Panc1 (cell line): ENCODE measurements around the gene PEX6. TPM values are rescaled to one million over a fixed set of nuclear protein-coding genes. Genes with fewer than 3 reads are reported as not detected.
A peak's percentile ranks its signal among the peaks of the same experiment; 100 is the strongest.

Source experiments
- ATAC-seq: fragments of 200-7000 bp; cut with Tn5 transposase; 2 replicates; pipeline ENCODE4 v1.9.1; 2020; ENCODE audit warnings: mild to moderate bottlenecking, moderate library complexity
- BruUV-seq: library from RNA; stranded (reverse); fragments of 400-500 nt; replicated peaks from 2 replicates; lab custom pipeline; 2021; lab: Mats Ljungman, UMichigan
- CTCF ChIA-PET: fragments of 300-600 bp; sonication (Branson Sonifier 250); formaldehyde crosslinking; loops from one replicate; lab custom pipeline; 2022; ENCODE audit warnings: antibody characterized with exemption; lab: Charles Lee
- POLR2A ChIA-PET: fragments of 300-600 bp; sonication (Branson Sonifier 250); formaldehyde crosslinking; loops from one replicate; lab custom pipeline; 2022; ENCODE audit warnings: antibody characterized with exemption; lab: Charles Lee
- DNase-seq: peaks from one replicate; pipeline ENCODE4 v3.0.0-alpha.2; 2010; ENCODE audit warnings: low read depth, low spot score
- H3K27ac ChIP-seq: 2 replicates; pipeline ENCODE4 v1.5.1; 2011; ENCODE audit warnings: mild to moderate bottlenecking, low read length, inconsistent platforms
- H3K27me3 ChIP-seq: fragments of 200-500 bp; sonication (Bioruptor generic); 2 replicates; pipeline ENCODE4 v1.6.0; 2014; ENCODE audit warnings: low read length, inconsistent platforms; ENCODE audit not compliant: control insufficient read depth, insufficient read depth
- H3K36me3 ChIP-seq: fragments of 200-500 bp; sonication (Bioruptor generic); 2 replicates; pipeline ENCODE4 v1.5.1; 2014; ENCODE audit warnings: inconsistent platforms, mild to moderate bottlenecking, low read length, moderate library complexity; ENCODE audit not compliant: control insufficient read depth, insufficient read depth
- H3K4me1 ChIP-seq: 2 replicates; pipeline ENCODE4 v1.5.1; 2011; ENCODE audit warnings: inconsistent platforms, mild to moderate bottlenecking, low read length, moderate library complexity; ENCODE audit not compliant: control insufficient read depth, insufficient read depth
- H3K4me3 ChIP-seq, 2 experiments: 2 replicates each; pipeline ENCODE4 v1.5.1; 2011 to 2012; ENCODE audit warnings: low read depth in 2 of 2, low read length in 2 of 2, mild to moderate bottlenecking in 2 of 2, inconsistent platforms in 1 of 2, moderate library complexity in 1 of 2
- H3K9me3 ChIP-seq: fragments of 200-500 bp; sonication (Bioruptor generic); 2 replicates; pipeline ENCODE4 v1.5.1; 2014; ENCODE audit warnings: low read depth, mild to moderate bottlenecking, inconsistent platforms, low read length, moderate library complexity; ENCODE audit not compliant: control insufficient read depth, insufficient read depth
- CTCF ChIP-seq: fragments of 450-650 bp; IDR thresholded peaks from 2 replicates; pipeline ENCODE4 v1.5.1; 2017; ENCODE audit warnings: mild to moderate bottlenecking
- POLR2AphosphoS5 ChIP-seq: IDR thresholded peaks from 2 replicates; pipeline ENCODE4 v1.6.1; 2012; ENCODE audit warnings: mild to moderate bottlenecking, low read depth, low read length, moderate library complexity
- REST ChIP-seq, 2 experiments: IDR thresholded peaks; 2 replicates each; pipeline ENCODE4 v1.6.1; 2011 to 2012; ENCODE audit warnings: low read depth in 2 of 2, control low read depth in 1 of 2, low read length in 1 of 2, mild to moderate bottlenecking in 1 of 2, moderate library complexity in 1 of 2; ENCODE audit not compliant: insufficient read depth in 1 of 2
- SIN3A ChIP-seq: IDR thresholded peaks from 2 replicates; pipeline ENCODE4 v1.6.1; 2012; ENCODE audit warnings: low read depth, mild to moderate bottlenecking, low read length, moderate library complexity, borderline replicate concordance; ENCODE audit not compliant: insufficient read depth
- TCF7L2 ChIP-seq: IDR thresholded peaks from 2 replicates; pipeline ENCODE4 v1.6.1; 2011; ENCODE audit warnings: mild to moderate bottlenecking, low read depth, low read length, inconsistent platforms
- in situ Hi-C: cut with HindIII; loops from 2 replicates; pipeline ENCODE4 v1.10.0; 2016; ENCODE audit warnings: low sequenced_read_pairs, low pct_unique_long_range_greater_than_20kb
- intact Hi-C: fragments of 100-400 bp; cut with micrococcal nuclease; formaldehyde crosslinking; loops from one replicate; pipeline ENCODE4 v1.10.0; 2022; ENCODE audit not compliant: unreplicated experiment
- total RNA-seq: library from RNA; stranded (reverse); gene quantifications from one replicate; pipeline ENCODE4 v1.2.1, GENCODE V29; 2021; ENCODE audit not compliant: unreplicated experiment

The PEX6 gene
- total RNA-seq, 1 experiment from 2014 or later = 21.7 TPM

- H3K4me1 ChIP-seq = peaks cover 10% of the 10 kb centered on the region; the same call in 1 of the 2 replicates
- no TSS peak for BruUV-seq
- TF ChIP-seq SIN3A (0 out of 2 replicates have a peak, but pooled peaks have one; percentile 40), POLR2AphosphoS5 (peak; percentile 82; the same call in 1 of the 2 replicates), REST (IDR thresholded peaks at IDR 0.05; ENCODE audit: insufficient read depth in 1 of 2, low read depth in 2 of 2, low read length in 1 of 2) (no peak), TCF7L2 (no peak), CTCF (no peak)
- DNase-seq = peak; percentile 93
- no peaks in the 10 kb centered on the region for H3K27me3 ChIP-seq
- ChIA-PET CTCF (interaction anchor here (0.6 to 0.9 kb wide), 2 partner anchors 110 to 160 kb away, joined by 3 read pairs; no protein-coding TSS in a partner anchor), POLR2A (interaction anchor here (0.9 kb wide), 1 partner anchor 24 kb away, joined by 6 read pairs; the partner anchor contains the start of gene GNMT)
- H3K9me3 ChIP-seq = no peaks in the 10 kb centered on the region
- H3K27ac ChIP-seq = peak within 1 kb of the TSS; percentile 95
- intact Hi-C loops (no loop called here), in situ Hi-C loops (no loop called here)
- ATAC-seq = peak; percentile 97
- peaks cover under 1% of the 10 kb centered on the region for H3K36me3 ChIP-seq
- peak within 1 kb of the TSS; percentile 66 to 75 for H3K4me3 ChIP-seq
Measured at GRCh38 chr6:42984001-42984923, 5.3 kb upstream of the PEX6 start, which contains the start of gene PPP2R5D. Gene PPP2R5D, plus strand, starts transcription at chr6:42984570. Its CDS starts 108 bp downstream, at chr6:42984678.

- ATAC-seq (no peak), DNase-seq (no peak)
- in situ Hi-C loops (no loop called here), intact Hi-C loops (no loop called here)
- Histone ChIP-seq H3K27ac (peak overlapping the region; percentile 49; the same call in 1 of the 2 replicates), H3K9me3 (no peaks in the 10 kb centered on the region), H3K4me1 (peaks cover 18% of the 10 kb centered on the region; the same call in 1 of the 2 replicates), H3K4me3 (no peak overlapping the region), H3K27me3 (no peaks in the 10 kb centered on the region), H3K36me3 (no peaks in the 10 kb centered on the region; the same call in 1 of the 2 replicates)
- POLR2A ChIA-PET = no interaction called here
- CTCF ChIA-PET = no interaction called here
- TF ChIP-seq CTCF = no peak
- TF ChIP-seq POLR2AphosphoS5 = no peak
- TF ChIP-seq TCF7L2 = no peak
- TF ChIP-seq SIN3A = no peak
- no peak for TF ChIP-seq REST (IDR thresholded peaks at IDR 0.05; ENCODE audit: insufficient read depth in 1 of 2, low read depth in 2 of 2, low read length in 1 of 2)
- BruUV-seq = no TSS peak
Measured at GRCh38 chr6:42981836-42982235, 2.9 kb upstream of the PEX6 start.
